HepG2 (cell line): ENCODE data around the gene NOL4L. TPM values are rescaled to one million over a fixed set of nuclear protein-coding genes. Genes with fewer than 3 reads are reported as not detected.

Experiments
- ADNP ChIP-seq: sonication (generic); formaldehyde crosslinking; IDR thresholded peaks from 2 replicates; pipeline ENCODE4 v1.4.0; 2020; ENCODE audit warnings: missing genetic modification reagents
- EEA1 ChIP-seq: sonication (generic); formaldehyde crosslinking; IDR thresholded peaks from 2 replicates; pipeline ENCODE4 v1.5.1; 2020; ENCODE audit warnings: mild to moderate bottlenecking, missing genetic modification reagents, borderline replicate concordance
- HMG20B ChIP-seq: conservative IDR thresholded peaks from 2 replicates; pipeline ENCODE4 v1.6.1; 2016; ENCODE audit warnings: missing genetic modification reagents, missing compliant biosample characterization
- HMGXB4 ChIP-seq, 2 experiments: sonication (generic) in 1 of 2; formaldehyde crosslinking in 1 of 2; IDR thresholded peaks; 2 replicates each; pipeline versions ENCODE4 v1.4.0 to v1.6.1; 2018 to 2020; ENCODE audit warnings: missing genetic modification reagents in 2 of 2, borderline replicate concordance in 1 of 2, low read depth in 1 of 2, mild to moderate bottlenecking in 1 of 2, missing biosample characterization in 1 of 2
- HNRNPUL1 ChIP-seq: fragments of 200-400 bp; formaldehyde crosslinking; IDR thresholded peaks from 2 replicates; pipeline ENCODE4 v1.6.1; 2017; ENCODE audit warnings: low read depth, mild to moderate bottlenecking, low read length, moderate library complexity
- ISL2 ChIP-seq: sonication (generic); formaldehyde crosslinking; IDR thresholded peaks from 2 replicates; pipeline ENCODE4 v1.5.0; 2020; ENCODE audit warnings: missing genetic modification reagents
- KMT2B ChIP-seq: IDR thresholded peaks from 2 replicates; pipeline ENCODE4 v1.6.1; 2016; ENCODE audit warnings: missing genetic modification reagents, missing compliant biosample characterization
- MLXIP ChIP-seq: sonication (generic); formaldehyde crosslinking; IDR thresholded peaks from 2 replicates; pipeline ENCODE4 v1.9.0; 2021; ENCODE audit warnings: missing genetic modification reagents, borderline replicate concordance
- MTF2 ChIP-seq: sonication (generic); formaldehyde crosslinking; IDR thresholded peaks from 2 replicates; pipeline ENCODE4 v1.5.0; 2020; ENCODE audit warnings: missing genetic modification reagents, borderline replicate concordance
- TEAD3 ChIP-seq: optimal IDR thresholded peaks from 2 replicates; pipeline ENCODE3; 2016; ENCODE audit warnings: borderline replicate concordance
- YEATS4 ChIP-seq: sonication (generic); formaldehyde crosslinking; IDR thresholded peaks from 2 replicates; pipeline ENCODE4 v1.4.0; 2020; ENCODE audit warnings: missing genetic modification reagents, borderline replicate concordance
- ZNF414 ChIP-seq: sonication (generic); formaldehyde crosslinking; IDR thresholded peaks from 2 replicates; pipeline ENCODE4 v1.5.0; 2020; ENCODE audit warnings: missing genetic modification reagents
- ZNF501 ChIP-seq: sonication (generic); formaldehyde crosslinking; IDR thresholded peaks from 2 replicates; pipeline ENCODE4 v1.5.1; 2020; ENCODE audit warnings: mild to moderate bottlenecking, moderate library complexity, missing genetic modification reagents
- ZNF512 ChIP-seq: sonication (generic); formaldehyde crosslinking; IDR thresholded peaks from 2 replicates; pipeline ENCODE4 v1.4.0; 2020; ENCODE audit warnings: mild to moderate bottlenecking, missing genetic modification reagents
- ZNF839 ChIP-seq: sonication (generic); formaldehyde crosslinking; IDR thresholded peaks from 2 replicates; pipeline ENCODE4 v1.4.0; 2020; ENCODE audit warnings: missing genetic modification reagents, mild to moderate bottlenecking, borderline replicate concordance
- ZSCAN20 ChIP-seq: sonication (generic); formaldehyde crosslinking; IDR thresholded peaks from 2 replicates; pipeline ENCODE4 v1.4.0; 2020; ENCODE audit warnings: missing genetic modification reagents, mild to moderate bottlenecking, borderline replicate concordance
- polyA plus RNA-seq, 8 experiments: library from polyadenylated mRNA; depleted of rRNA in 3 of 8; stranded (reverse) in 7 of 8; unstranded in 1 of 8; fragments of >200 nt; fragmentation: Illumina TruSeq in 4 of 8; extraction: Trizol in 4 of 8; gene quantifications; 2 replicates each; pipeline versions ENCODE4 v1.2.1 to v1.2.3, GENCODE V29; 2011 to 2016; ENCODE audit warnings: low read depth in 4 of 8, missing spikeins in 1 of 8, mixed read lengths in 1 of 8; ENCODE audit not compliant: insufficient read depth in 1 of 8
- total RNA-seq, 5 experiments: library from RNA; depleted of rRNA; stranded (reverse); fragments of >200 nt; fragmentation: Illumina TruSeq; extraction: Trizol; gene quantifications; 2 replicates each; pipeline ENCODE4 v1.2.3, GENCODE V29; 2016; ENCODE audit warnings: low read depth in 1 of 5
- TF ChIP-seq, protein P1 (sequence below): sonication (generic); formaldehyde crosslinking; IDR thresholded peaks from 2 replicates; pipeline ENCODE4 v1.4.0; 2020; ENCODE audit warnings: missing genetic modification reagents
- TF ChIP-seq, protein P2 (sequence below): sonication (generic); formaldehyde crosslinking; IDR thresholded peaks from 2 replicates; pipeline ENCODE4 v1.5.1; 2020; ENCODE audit warnings: mild to moderate bottlenecking, moderate library complexity, missing genetic modification reagents

The NOL4L gene
- total and polyA plus RNA-seq, 2 of the 13 experiments (the other 11 are each of a cell fraction or from before 2014, with no cell fraction given): 16.6 to 35.4 TPM

DNA sequence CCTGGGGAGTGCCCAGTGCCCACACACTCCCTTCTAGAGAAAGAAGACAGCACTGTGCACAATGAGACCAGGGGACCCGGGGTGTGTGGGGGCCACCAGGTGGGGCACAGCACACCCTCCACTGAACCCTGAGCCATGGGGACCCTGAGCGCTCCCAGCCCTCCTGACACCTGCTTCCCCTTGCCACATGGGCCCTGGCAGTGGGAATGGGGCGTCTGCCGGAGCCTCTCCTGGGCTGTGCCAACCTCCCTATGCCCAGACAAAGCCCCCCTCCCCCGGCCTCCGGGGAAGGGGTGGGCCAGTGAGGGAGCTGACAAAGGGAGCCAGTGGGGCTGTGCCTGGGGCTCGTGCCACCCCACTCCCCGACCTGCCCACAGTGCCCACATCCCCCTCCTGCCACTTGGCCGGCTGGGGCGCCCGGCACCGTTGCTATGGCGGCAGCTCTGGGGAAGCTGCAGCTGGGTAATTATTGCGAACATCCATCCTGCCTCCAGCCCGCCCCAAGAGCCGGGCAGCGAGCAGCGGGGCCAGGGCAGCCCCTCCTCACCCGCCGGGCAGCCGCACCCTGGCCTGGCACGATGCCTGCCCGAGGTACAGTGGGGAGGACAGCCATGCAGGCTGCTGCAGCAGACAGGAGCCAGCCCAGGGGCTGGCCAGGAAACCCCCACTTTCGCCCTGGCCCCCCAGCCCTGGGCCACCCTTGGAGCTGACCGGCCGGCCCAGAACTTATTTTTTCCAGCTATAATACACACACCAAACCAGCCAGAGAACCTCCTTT, 41.9 kb upstream of the NOL4L start (continued):
- TF ChIP-seq ISL2: no peak
- TF ChIP-seq TEAD3 (CRISPR knock-in tag): no peak
- TF ChIP-seq, protein P1, sequence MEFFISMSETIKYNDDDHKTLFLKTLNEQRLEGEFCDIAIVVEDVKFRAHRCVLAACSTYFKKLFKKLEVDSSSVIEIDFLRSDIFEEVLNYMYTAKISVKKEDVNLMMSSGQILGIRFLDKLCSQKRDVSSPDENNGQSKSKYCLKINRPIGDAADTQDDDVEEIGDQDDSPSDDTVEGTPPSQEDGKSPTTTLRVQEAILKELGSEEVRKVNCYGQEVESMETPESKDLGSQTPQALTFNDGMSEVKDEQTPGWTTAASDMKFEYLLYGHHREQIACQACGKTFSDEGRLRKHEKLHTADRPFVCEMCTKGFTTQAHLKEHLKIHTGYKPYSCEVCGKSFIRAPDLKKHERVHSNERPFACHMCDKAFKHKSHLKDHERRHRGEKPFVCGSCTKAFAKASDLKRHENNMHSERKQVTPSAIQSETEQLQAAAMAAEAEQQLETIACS: 0 out of 2 replicates have a peak, but pooled peaks have one; percentile 7
- TF ChIP-seq HMG20B (CRISPR knock-in tag): no peak
- TF ChIP-seq ZNF501 (CRISPR knock-in tag): no peak
- no peak for TF ChIP-seq ZNF839 (CRISPR knock-in tag)
- no peak for TF ChIP-seq MLXIP (CRISPR knock-in tag)
- TF ChIP-seq, protein P2, sequence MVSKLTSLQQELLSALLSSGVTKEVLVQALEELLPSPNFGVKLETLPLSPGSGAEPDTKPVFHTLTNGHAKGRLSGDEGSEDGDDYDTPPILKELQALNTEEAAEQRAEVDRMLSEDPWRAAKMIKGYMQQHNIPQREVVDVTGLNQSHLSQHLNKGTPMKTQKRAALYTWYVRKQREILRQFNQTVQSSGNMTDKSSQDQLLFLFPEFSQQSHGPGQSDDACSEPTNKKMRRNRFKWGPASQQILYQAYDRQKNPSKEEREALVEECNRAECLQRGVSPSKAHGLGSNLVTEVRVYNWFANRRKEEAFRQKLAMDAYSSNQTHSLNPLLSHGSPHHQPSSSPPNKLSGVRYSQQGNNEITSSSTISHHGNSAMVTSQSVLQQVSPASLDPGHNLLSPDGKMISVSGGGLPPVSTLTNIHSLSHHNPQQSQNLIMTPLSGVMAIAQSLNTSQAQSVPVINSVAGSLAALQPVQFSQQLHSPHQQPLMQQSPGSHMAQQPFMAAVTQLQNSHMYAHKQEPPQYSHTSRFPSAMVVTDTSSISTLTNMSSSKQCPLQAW (CRISPR knock-in tag): no peak
- peak; percentile 12; the same call in 1 of the 2 replicates for TF ChIP-seq MTF2 (CRISPR knock-in tag)
- TF ChIP-seq ZNF414 (CRISPR knock-in tag): no peak
- no peak for TF ChIP-seq HNRNPUL1
- TF ChIP-seq ZNF512 (CRISPR knock-in tag): no peak
- no peak for TF ChIP-seq YEATS4
- no peak for TF ChIP-seq HMGXB4 (CRISPR knock-in tag; IDR thresholded peaks at IDR 0.05; ENCODE audit: borderline replicate concordance in 1 of 2, low read depth in 1 of 2)
- no peak for TF ChIP-seq KMT2B (CRISPR knock-in tag)
- TF ChIP-seq ZSCAN20 (CRISPR knock-in tag): no peak
- 0 out of 2 replicates have a peak, but pooled peaks have one; percentile 27 for TF ChIP-seq EEA1 (CRISPR knock-in tag)
- TF ChIP-seq ADNP (CRISPR knock-in tag): no peak
